ENCODE results near the gene NINJ1. TPM values are rescaled to one million over a fixed set of nuclear protein-coding genes. Genes with fewer than 3 reads are reported as not detected.

The NINJ1 gene
- total and polyA plus RNA-seq, 2 donors (not counting 3 experiments of a cell fraction or from before 2014, with no cell fraction given), result 31.5 to 57.7 TPM

GRCh38 chr9:93131599-93132286 is 2.3 kb downstream of the NINJ1 start:
- intact Hi-C loops (cut with micrococcal nuclease), result no loop called here
- Histone ChIP-seq H3K79me2 (ENCODE audit: control insufficient read depth, insufficient read depth, low read length) (peaks cover 13% of the 10 kb centered on the region), H3K4me3 (replicated peaks in 1 of 3; ENCODE audit: insufficient read depth in 1 of 3, low read depth in 1 of 3, low read length in 3 of 3) (no peak overlapping the region), H4K20me1 (replicated peaks; ENCODE audit: control insufficient read depth, extremely low read depth, insufficient read depth, low read length) (no peaks in the 10 kb centered on the region), H3K4me1 (ENCODE audit: control insufficient read depth, extremely low read depth, insufficient read depth, low read length) (peaks cover 70% of the 10 kb centered on the region), H2AFZ (ENCODE audit: low read depth, low read length) (peak overlapping the region; percentile 2), H3K4me2 (ENCODE audit: insufficient read depth, low read length) (peak overlapping the region; percentile 13), H3K9me3 (replicated peaks; ENCODE audit: control insufficient read depth, insufficient read depth, low read length) (no peaks in the 10 kb centered on the region), H3K27me3 (ENCODE audit: control insufficient read depth in 2 of 2, insufficient read depth in 2 of 2, low read length in 2 of 2) (no peaks in the 10 kb centered on the region), H3K9me1 (replicated peaks; ENCODE audit: control insufficient read depth, extremely low read depth, insufficient read depth, low read length) (no peaks in the 10 kb centered on the region), H3K9ac (replicated peaks; ENCODE audit: extremely low read depth, insufficient read depth, low read length) (no peak overlapping the region), H3K36me3 (ENCODE audit: control insufficient read depth in 2 of 2, extremely low read depth in 1 of 2, insufficient read depth in 2 of 2, low read length in 2 of 2) (no peaks in the 10 kb centered on the region), H3K27ac (ENCODE audit: insufficient read depth, low read depth, low read length) (peak overlapping the region; percentile 61)
- CTCF ChIA-PET, result interaction anchor here (1.1 to 5.7 kb wide), 5 partner anchors 12 to 128 kb away, joined by 3 to 52 read pairs (median 10); no protein-coding TSS in a partner anchor
- TF ChIP-seq JUN (IDR thresholded peaks at IDR 0.05; ENCODE audit: borderline replicate concordance, insufficient read depth, insufficient read length, low read depth) (no peak), FOS (IDR thresholded peaks at IDR 0.05; ENCODE audit: borderline replicate concordance, insufficient read depth, low read length) (no peak), POLR2A (IDR thresholded peaks at IDR 0.05; ENCODE audit: low read depth, low read length) (no peak), GATA2 (IDR thresholded peaks at IDR 0.05; ENCODE audit: insufficient read depth, insufficient read length, low read depth, low read length) (no peak), EZH2 (IDR thresholded peaks at IDR 0.05; ENCODE audit: borderline replicate concordance, low read depth, low read length, severe bottlenecking) (no peak), POLR2AphosphoS5 (IDR thresholded peaks at IDR 0.05; ENCODE audit: insufficient read depth, low read depth, low read length) (no peak), MAX (IDR thresholded peaks at IDR 0.05; ENCODE audit: insufficient read depth, insufficient read length) (no peak), MYC (IDR thresholded peaks at IDR 0.05; ENCODE audit: low read depth, low read length) (no peak)
- TF ChIP-seq, protein P1, sequence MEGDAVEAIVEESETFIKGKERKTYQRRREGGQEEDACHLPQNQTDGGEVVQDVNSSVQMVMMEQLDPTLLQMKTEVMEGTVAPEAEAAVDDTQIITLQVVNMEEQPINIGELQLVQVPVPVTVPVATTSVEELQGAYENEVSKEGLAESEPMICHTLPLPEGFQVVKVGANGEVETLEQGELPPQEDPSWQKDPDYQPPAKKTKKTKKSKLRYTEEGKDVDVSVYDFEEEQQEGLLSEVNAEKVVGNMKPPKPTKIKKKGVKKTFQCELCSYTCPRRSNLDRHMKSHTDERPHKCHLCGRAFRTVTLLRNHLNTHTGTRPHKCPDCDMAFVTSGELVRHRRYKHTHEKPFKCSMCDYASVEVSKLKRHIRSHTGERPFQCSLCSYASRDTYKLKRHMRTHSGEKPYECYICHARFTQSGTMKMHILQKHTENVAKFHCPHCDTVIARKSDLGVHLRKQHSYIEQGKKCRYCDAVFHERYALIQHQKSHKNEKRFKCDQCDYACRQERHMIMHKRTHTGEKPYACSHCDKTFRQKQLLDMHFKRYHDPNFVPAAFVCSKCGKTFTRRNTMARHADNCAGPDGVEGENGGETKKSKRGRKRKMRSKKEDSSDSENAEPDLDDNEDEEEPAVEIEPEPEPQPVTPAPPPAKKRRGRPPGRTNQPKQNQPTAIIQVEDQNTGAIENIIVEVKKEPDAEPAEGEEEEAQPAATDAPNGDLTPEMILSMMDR (IDR thresholded peaks at IDR 0.05; ENCODE audit: extremely low read depth in 1 of 2, insufficient read depth in 1 of 2, low read depth in 1 of 2, low read length in 2 of 2), result no peak
- no peak for FAIRE-seq
- POLR2A ChIA-PET, result interaction anchor here (1.2 kb wide), 1 partner anchor 36 kb away, joined by 7 read pairs; the partner anchor contains the start of gene CARD19
- dilution Hi-C loops (cut with MboI; ENCODE audit: extremely low pct_ligation_motif_present, low sequenced_read_pairs), result no loop called here
- no TSS peak for BruUV-seq (replicated peaks)
- no peak for DNase-seq (ENCODE audit: low read depth, low spot score)
